ENCODE measurements around the gene SPATA31E1. TPM values are rescaled to one million over a fixed set of nuclear protein-coding genes. Genes with fewer than 3 reads are reported as not detected.
"Not testable (repeated sequence)": the region's sequence is repeated elsewhere in the genome, so short reads cannot be mapped to it uniquely, and the experiment has no call there.

Gene SPATA31E1
- total RNA-seq, result not detected

DNA sequence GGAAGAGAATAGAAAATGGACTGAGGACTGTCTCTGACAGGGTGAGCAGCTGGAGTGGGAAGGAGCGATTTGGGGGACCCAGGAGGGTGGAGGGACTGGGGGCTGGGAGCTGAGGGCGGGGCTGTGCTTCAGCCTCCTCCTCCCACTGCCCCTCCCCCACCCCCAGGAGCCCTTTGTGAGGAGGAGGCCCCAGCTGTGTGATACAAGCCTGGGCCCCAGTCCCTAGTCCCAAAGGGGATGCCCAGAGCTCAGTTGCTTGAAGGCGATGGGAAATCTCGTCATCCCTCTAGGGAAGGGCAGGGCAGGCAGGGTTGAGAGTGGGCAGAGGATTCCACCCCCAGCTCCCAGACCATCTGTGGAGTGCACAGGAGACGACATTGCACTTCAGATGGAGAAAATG, at the start of gene SPATA31E1:
Gene SPATA31E1 (plus strand): TSS at position 251 of the 400 bp plus-strand sequence. CDS start 15 bp downstream, at position 266.
- no peak for DNase-seq

DNA sequence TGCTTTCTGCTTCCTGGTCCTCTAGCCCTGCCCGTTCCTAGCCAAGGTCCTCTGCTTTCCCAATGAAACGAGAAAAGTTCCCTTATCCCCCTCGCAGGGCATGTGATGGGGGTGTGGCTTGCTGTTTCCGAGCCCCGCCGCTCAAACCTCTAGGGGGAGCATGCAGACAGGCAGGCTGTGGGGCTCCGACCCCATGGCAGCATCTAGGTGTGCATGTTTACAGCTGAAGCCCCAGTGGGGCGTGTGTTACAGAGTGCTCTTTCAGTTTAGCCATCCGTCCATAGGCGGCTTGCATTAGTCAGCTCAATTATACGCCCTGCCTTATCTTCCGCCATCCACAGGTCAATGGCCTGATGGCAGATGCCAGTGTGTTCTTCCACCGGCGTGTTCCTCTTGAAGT, 48.3 kb upstream of the SPATA31E1 start:
- DNase-seq, result no peak

- no peak for DNase-seq
Observed at GRCh38 chr9:87836536-87836935, 46.1 kb upstream of the SPATA31E1 start.

DNA sequence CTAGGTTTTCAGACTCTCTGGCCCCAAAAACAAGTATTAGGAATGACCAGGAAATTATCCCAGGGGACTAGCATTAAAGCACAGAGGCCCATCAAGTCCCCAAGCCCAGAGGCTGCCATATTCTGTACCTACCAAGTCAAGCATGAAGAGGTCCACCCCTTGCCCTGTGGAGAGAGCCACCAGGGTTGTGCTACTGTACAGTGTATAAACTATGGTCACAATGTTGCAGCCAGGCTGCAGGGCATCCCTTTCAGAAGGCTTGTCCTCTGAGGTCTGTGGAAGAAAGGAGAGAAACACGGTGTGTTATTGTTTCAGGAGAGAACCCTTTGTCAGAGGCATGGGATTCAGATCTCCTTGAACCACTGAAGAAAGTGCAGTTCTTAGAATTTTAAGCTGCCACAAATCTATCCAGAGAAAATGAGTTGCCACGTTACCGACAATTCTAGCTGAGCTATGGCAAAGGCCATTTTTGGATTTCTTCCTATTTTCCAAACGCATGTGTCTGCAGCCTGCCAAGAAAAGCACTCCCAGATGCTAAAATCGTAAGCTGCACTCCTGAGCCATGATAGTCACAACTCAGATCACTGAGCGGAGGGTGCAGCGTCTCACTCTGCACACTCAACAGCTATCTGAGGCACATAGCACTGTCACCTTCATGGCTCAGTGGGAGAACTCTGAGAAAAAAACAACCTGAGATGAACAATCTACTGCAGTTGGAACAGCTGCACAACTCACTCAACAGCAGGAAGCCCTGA, 45.5 kb upstream of the SPATA31E1 start:
- peak; percentile 24 for DNase-seq

DNA sequence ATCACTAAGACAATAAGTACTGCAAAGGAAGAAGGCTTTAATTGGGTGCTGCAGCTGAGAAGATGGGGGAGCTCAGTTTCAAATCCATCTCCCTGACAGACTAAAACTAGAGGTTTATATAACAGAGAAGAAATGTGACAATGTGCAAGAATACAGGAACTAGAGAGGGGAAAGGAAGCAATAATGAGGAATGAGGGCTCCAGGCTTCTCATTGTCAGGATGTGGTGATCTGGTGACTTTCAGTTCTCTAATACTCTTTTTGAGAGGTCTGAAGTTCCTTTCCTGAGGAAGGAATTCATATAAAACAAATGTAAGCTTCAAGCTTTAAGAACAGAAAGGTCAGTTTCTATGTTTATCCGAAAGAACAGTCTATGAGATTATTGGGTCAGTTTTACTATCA, 42.5 kb upstream of the SPATA31E1 start:
- no peak for DNase-seq

GRCh38 chr9:87842878-87843585, 39.6 kb upstream of the SPATA31E1 start:
- DNase-seq, result no peak

- DNase-seq, result no peak
Observed at GRCh38 chr9:87844506-87844905, 38.2 kb upstream of the SPATA31E1 start.

DNA sequence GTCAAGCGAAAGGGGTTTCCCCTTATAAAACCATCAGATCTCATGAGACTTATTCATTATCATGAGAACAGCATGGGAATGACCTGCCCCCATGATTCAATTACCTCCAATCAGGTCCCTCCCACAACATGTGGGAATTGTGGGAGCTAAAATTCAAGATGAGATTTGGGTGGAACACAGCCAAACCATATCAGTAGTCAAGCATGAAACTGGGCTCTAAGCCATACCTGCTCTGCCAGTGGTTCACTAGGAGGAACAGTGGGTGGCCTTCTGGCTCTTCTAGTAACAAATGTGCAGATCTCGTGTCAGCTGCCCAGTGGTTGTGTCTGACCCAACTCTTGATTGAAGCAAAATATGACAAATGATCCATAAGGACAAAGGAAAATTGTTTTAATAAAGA, 34.9 kb upstream of the SPATA31E1 start:
- DNase-seq, result not testable (repeated sequence)

GRCh38 chr9:87849144-87849758, 33.4 kb upstream of the SPATA31E1 start:
- DNase-seq, result no peak

- DNase-seq, result no peak
Observed at GRCh38 chr9:87850391-87850790, 32.3 kb upstream of the SPATA31E1 start.

- not testable (repeated sequence) for DNase-seq
Observed at GRCh38 chr9:87851186-87851585, 31.5 kb upstream of the SPATA31E1 start.

DNA sequence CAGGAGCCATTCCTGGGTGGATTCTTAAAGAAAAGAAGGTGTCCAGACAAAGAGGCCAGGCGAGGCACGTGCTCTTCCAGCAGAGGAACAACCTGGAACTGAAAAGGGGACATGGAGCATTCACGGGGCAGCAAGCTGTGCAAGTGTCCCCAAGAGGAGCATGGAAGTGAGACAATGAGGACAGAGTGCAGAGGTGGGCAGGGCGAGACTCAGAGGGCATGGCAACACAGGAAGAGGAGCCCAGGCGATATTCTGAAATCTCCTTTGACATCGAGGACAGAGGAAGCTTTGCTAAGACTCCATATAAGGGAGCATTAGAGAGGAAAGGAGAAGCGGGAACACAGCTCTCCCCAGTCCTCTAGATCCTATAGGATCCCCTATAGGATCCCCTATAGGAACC, 29.4 kb upstream of the SPATA31E1 start:
- DNase-seq, result no peak

- no peak for DNase-seq
Observed at GRCh38 chr9:87853876-87854579, 28.6 kb upstream of the SPATA31E1 start.

- peak; percentile 9 for DNase-seq
Observed at GRCh38 chr9:87854580-87854955, 28.1 kb upstream of the SPATA31E1 start.

DNA sequence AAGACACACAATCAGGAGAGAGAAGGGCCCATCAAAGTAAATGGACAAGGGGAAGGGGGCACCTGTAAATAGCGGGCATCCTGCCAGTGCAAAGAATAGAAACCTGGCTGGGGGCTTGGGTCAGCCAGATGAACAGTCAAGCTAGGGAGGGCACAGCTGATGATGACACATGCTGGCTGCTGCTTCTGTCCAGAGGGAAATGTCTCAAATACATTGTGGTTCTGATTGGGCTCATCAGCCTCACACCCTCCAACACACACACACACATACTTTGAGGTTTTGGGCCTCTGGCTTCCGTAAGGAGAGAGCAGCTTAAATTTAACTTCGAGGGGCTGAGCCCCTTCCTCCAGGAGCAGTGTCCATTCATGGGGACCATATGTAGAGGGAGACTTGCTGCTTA, 27.6 kb upstream of the SPATA31E1 start:
- no peak for DNase-seq

DNA sequence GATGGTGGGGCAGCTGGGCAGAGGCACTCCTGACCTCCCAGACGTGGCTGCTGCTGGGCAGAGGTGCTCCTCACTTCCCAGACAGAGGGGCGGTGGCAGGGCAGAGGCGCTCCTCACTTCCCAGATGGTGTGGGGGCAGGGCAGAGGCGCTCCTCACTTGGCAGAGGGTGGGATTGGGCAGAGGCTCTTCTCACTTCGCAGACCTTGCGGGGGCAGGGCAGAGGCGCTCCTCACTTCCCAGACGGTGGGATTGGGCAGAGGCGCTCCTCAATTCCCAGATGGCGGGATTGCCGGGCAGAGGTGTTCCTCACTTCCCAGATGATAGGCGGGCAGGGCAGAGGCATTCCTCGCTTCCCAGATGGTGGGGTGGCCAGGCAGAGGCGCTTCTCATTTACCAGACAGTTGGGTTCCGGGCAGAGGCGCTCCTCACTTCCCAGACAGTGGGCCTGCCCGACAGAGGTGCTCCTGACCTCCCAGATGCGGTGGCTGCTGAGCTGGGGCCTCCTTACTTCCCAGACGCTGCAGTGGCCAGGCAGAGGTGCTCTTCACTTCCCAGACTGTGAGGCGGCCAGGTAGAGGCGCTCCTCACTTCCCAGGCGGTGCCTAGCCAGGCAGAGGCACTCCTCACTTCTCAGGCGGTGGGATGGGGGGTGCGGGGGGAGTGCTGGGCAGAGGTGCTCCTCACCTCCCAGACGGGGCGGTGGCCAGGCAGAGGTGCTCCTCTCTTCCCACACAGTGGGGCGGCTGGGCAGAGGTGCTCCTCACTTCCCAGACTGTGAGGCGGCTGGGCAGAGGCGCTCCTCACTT, 25.3 kb upstream of the SPATA31E1 start:
- no peak for DNase-seq

DNA sequence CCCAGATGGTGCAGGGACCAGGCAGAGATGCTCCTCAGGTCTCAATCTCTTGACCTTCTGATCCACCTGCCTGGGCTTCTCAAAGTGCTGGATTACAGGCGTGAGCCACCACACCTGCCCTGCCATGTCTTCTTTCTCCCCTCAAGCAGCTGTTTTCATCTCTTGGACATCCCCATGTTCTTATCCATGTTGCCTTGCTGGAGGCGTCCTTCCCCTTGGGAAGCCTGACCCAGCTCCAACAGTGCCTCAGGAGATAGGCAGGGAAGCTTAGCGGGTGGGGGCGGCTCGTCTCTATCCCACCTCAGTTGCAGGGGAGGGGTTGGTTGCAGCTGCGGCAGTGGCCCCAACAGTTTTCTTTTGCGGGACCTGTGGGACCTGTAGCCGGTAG, 24.7 kb upstream of the SPATA31E1 start:
- no peak for DNase-seq

DNA sequence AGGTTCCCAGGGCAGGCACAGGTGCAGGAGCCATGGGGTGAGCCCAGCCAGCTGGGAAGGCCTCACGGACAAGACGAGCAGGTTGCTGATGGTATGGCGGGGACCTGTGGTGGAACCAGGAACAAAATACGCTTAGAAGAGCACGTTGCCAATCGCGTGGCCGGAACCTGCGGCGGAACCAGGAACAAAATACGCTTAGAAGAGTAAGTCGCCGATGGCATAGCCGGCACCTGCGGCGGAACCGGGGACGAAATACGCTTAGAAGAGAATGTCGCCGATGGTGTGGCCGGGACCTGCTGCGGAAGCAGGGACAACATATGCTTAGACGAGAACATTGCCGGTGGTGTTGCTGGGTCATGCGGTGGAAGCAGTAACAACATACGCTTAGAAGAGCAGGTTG, 23.5 kb upstream of the SPATA31E1 start:
- no peak for DNase-seq

DNA sequence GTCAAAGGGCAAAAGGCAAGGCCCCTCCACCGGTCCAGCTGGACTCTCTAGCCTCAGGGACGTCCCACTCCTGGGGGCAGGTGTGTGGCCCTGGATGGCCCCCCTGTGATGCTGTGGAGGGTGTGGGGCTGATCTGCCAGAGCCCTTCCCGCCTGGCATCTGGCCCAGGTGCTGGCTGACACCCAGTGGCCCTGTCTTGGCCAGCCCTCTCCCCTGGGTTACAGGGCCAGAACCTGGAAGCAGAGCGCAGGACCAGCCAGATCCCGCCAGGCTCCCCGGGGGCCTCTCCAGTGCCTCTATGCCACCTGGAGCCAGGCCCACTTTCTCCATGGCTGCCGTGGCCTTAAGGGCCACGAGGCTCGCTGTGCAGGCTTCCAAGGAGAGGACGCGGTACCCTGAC, 22.9 kb upstream of the SPATA31E1 start:
- DNase-seq, result no peak

DNA sequence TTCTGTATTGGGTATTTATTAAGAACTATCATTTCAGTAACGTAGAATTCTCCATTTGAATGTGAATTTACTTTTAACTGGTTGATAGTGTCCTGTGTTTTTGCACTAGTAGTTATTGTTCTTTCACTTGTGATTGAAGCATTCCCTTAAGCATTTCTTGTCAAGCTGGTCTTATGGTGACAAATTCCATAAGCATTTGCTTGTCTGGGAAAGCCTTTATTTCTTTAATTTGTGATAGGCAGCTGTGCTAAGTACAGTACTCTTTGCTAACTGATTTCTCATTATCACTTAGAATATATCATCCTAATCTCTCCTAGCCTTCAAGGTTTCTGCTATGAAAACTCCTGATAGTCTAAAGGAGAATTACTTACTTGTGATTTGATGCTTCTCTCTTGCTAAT, 21.3 kb upstream of the SPATA31E1 start:
- no peak for DNase-seq

GRCh38 chr9:87862536-87863268, 20.0 kb upstream of the SPATA31E1 start:
- no peak for DNase-seq
